Fibroblast of lung (primary cell): ENCODE results near the gene NAA35. TPM values are rescaled to one million over a fixed set of nuclear protein-coding genes. Genes with fewer than 3 reads are reported as not detected.

Source experiments
- DNase-seq, 2 donors: peaks; one replicate each; pipeline versions ENCODE4 v3.0.0 to v3.0.0-alpha.2; 2010; ENCODE audit warnings: low read depth in 2 of 2
- H2AFZ ChIP-seq: 2 replicates; pipeline ENCODE4 v1.5.1; 2012; ENCODE audit warnings: low read length, control low read depth, inconsistent platforms
- H3K27ac ChIP-seq: 2 replicates; pipeline ENCODE4 v1.5.1; 2011; ENCODE audit warnings: low read length, control low read depth; ENCODE audit not compliant: insufficient read depth
- H3K27me3 ChIP-seq: 2 replicates; pipeline ENCODE4 v1.5.1; 2011; ENCODE audit warnings: mild to moderate bottlenecking, low read length; ENCODE audit not compliant: control insufficient read depth, insufficient read depth
- H3K36me3 ChIP-seq: 2 replicates; pipeline ENCODE4 v1.5.1; 2011; ENCODE audit warnings: low read length; ENCODE audit not compliant: control insufficient read depth, insufficient read depth
- H3K4me1 ChIP-seq: 2 replicates; pipeline ENCODE4 v1.5.1; 2011; ENCODE audit warnings: low read length; ENCODE audit not compliant: control insufficient read depth, insufficient read depth; ENCODE audit errors: extremely low read depth
- H3K4me2 ChIP-seq: 2 replicates; pipeline ENCODE4 v1.5.1; 2011; ENCODE audit warnings: low read length, control low read depth; ENCODE audit not compliant: insufficient read depth; ENCODE audit errors: extremely low read depth
- H3K4me3 ChIP-seq, 4 experiments: fragments of 200-600 bp in 1 of 4; sonication (generic) in 1 of 4; replicated peaks in 1 of 4; 2 replicates each; pipeline ENCODE4 v1.5.1; 2011 to 2016; ENCODE audit warnings: low read length in 4 of 4, low read depth in 3 of 4, mild to moderate bottlenecking in 3 of 4, control low read depth in 2 of 4, inconsistent platforms in 1 of 4, mixed read lengths in 1 of 4; ENCODE audit not compliant: insufficient read depth in 1 of 4; ENCODE audit errors: control extremely low read depth in 1 of 4
- H3K79me2 ChIP-seq: 2 replicates; pipeline ENCODE4 v1.5.1; 2012; ENCODE audit warnings: mild to moderate bottlenecking, low read length, inconsistent platforms; ENCODE audit not compliant: control insufficient read depth, insufficient read depth
- H3K9ac ChIP-seq: 2 replicates; pipeline ENCODE4 v1.5.1; 2011; ENCODE audit warnings: mild to moderate bottlenecking, low read length, control low read depth; ENCODE audit not compliant: insufficient read depth
- H3K9me3 ChIP-seq: 2 replicates; pipeline ENCODE4 v1.5.1; 2012; ENCODE audit warnings: low read depth, low read length; ENCODE audit not compliant: control insufficient read depth, insufficient read depth
- H4K20me1 ChIP-seq: 2 replicates; pipeline ENCODE4 v1.5.1; 2011; ENCODE audit warnings: low read length; ENCODE audit not compliant: control insufficient read depth, insufficient read depth; ENCODE audit errors: extremely low read depth
- EZH2 ChIP-seq: IDR thresholded peaks from 2 replicates; pipeline ENCODE4 v1.5.1; 2012; ENCODE audit warnings: low read length, control low read depth, mild to moderate bottlenecking; ENCODE audit errors: missing control alignments
- polyA plus RNA-seq, 2 donors: library from polyadenylated mRNA; depleted of rRNA in 1 of 2; stranded (reverse) in 1 of 2; unstranded in 1 of 2; fragments of >200 nt; gene quantifications; 2 replicates each; pipeline ENCODE4 v1.2.1, GENCODE V29; 2011 to 2012; ENCODE audit warnings: missing spikeins in 1 of 2
- total RNA-seq: library from RNA; depleted of rRNA; stranded (reverse); fragments of >200 nt; gene quantifications from 2 replicates; pipeline ENCODE4 v1.2.1, GENCODE V29; 2014
- TF ChIP-seq, protein P1 (sequence below), 2 donors: IDR thresholded peaks in 1 of 2; conservative IDR thresholded peaks in 1 of 2; 1 replicate in 1 of 2; 2 replicates in 1 of 2; pipeline ENCODE4 v1.5.1; 2011 to 2012; ENCODE audit warnings: low read length in 2 of 2, control low read depth in 1 of 2, inconsistent platforms in 1 of 2, low read depth in 1 of 2, mild to moderate bottlenecking in 1 of 2

The NAA35 gene
- total and polyA plus RNA-seq, 2 donors (not counting 1 experiment from before 2014, with no cell fraction given) = 20.5 to 23.5 TPM

DNA sequence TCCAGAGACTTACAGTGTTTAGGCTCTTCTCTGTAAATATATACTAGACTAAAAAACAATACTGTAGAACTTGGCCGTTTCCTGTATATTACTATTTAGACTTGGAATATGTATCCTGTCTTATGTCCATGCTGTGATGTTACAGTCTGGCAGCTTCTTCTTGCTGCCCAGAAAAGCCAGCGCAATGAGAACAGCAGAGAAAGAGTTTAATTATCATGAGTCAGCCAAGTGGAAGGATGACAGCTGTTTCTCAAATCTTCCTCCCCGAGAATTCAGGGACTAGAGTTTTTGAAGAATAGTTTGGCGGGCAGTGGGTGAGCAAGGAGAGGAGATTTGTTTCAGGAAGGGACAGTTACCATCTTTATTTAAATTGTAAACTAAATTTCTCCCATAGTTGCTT, 37.5 kb downstream of the NAA35 start:
- TF ChIP-seq, protein P1, sequence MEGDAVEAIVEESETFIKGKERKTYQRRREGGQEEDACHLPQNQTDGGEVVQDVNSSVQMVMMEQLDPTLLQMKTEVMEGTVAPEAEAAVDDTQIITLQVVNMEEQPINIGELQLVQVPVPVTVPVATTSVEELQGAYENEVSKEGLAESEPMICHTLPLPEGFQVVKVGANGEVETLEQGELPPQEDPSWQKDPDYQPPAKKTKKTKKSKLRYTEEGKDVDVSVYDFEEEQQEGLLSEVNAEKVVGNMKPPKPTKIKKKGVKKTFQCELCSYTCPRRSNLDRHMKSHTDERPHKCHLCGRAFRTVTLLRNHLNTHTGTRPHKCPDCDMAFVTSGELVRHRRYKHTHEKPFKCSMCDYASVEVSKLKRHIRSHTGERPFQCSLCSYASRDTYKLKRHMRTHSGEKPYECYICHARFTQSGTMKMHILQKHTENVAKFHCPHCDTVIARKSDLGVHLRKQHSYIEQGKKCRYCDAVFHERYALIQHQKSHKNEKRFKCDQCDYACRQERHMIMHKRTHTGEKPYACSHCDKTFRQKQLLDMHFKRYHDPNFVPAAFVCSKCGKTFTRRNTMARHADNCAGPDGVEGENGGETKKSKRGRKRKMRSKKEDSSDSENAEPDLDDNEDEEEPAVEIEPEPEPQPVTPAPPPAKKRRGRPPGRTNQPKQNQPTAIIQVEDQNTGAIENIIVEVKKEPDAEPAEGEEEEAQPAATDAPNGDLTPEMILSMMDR (conservative IDR thresholded peaks at IDR 0.05 in 1 of 2, IDR thresholded peaks at IDR 0.05 in 1 of 2; ENCODE audit: low read depth in 1 of 2, low read length in 2 of 2) = no peak
- TF ChIP-seq EZH2 = no peak
- DNase-seq = peak in 1 of 2 donors; percentile 52
- Histone ChIP-seq H3K4me2 (no peak overlapping the region), H4K20me1 (no peaks in the 10 kb centered on the region), H3K4me1 (no peaks in the 10 kb centered on the region), H3K79me2 (no peaks in the 10 kb centered on the region), H3K27ac (no peak overlapping the region), H3K4me3 (no peak overlapping the region), H3K9me3 (no peaks in the 10 kb centered on the region), H2AFZ (no peak overlapping the region), H3K36me3 (peaks cover 4% of the 10 kb centered on the region), H3K27me3 (no peaks in the 10 kb centered on the region), H3K9ac (no peak overlapping the region)

GRCh38 chr9:85981369-85981768, 40.4 kb downstream of the NAA35 start:
- peaks cover 3% of the 10 kb centered on the region for H3K36me3 ChIP-seq
- no peak overlapping the region for H3K4me2 ChIP-seq
- DNase-seq = no peak
- H3K4me3 ChIP-seq = no peak overlapping the region
- no peak for TF ChIP-seq EZH2
- TF ChIP-seq, protein P1 (conservative IDR thresholded peaks at IDR 0.05 in 1 of 2, IDR thresholded peaks at IDR 0.05 in 1 of 2; ENCODE audit: low read depth in 1 of 2, low read length in 2 of 2) = no peak
- no peaks in the 10 kb centered on the region for H3K27me3 ChIP-seq
- no peaks in the 10 kb centered on the region for H3K79me2 ChIP-seq
- no peaks in the 10 kb centered on the region for H3K9me3 ChIP-seq
- no peak overlapping the region for H3K9ac ChIP-seq
- H4K20me1 ChIP-seq = no peaks in the 10 kb centered on the region
- no peak overlapping the region for H3K27ac ChIP-seq
- H3K4me1 ChIP-seq = no peaks in the 10 kb centered on the region
- H2AFZ ChIP-seq = no peak overlapping the region

GRCh38 chr9:85984457-85984856, 43.5 kb downstream of the NAA35 start:
- TF ChIP-seq EZH2 = no peak
- TF ChIP-seq, protein P1 (conservative IDR thresholded peaks at IDR 0.05 in 1 of 2, IDR thresholded peaks at IDR 0.05 in 1 of 2; ENCODE audit: low read depth in 1 of 2, low read length in 2 of 2) = no peak
- Histone ChIP-seq H4K20me1 (no peaks in the 10 kb centered on the region), H3K4me2 (no peak overlapping the region), H3K79me2 (no peaks in the 10 kb centered on the region), H3K4me1 (no peaks in the 10 kb centered on the region), H3K27me3 (no peaks in the 10 kb centered on the region), H2AFZ (no peak overlapping the region), H3K4me3 (no peak overlapping the region), H3K9ac (no peak overlapping the region), H3K27ac (no peak overlapping the region), H3K9me3 (no peaks in the 10 kb centered on the region), H3K36me3 (peaks cover 3% of the 10 kb centered on the region)
- no peak for DNase-seq
